Endothelial cell of hepatic sinusoid (primary cell): ENCODE data around the gene UNC5C.

Experiments
- in situ Hi-C: cut with HindIII; loops from 2 replicates; pipeline ENCODE4 v1.10.0; 2017; ENCODE audit warnings: low sequenced_read_pairs

UNC5C gene

GRCh38 chr4:95284655-95285054, 264.1 kb downstream of the UNC5C start:
- in situ Hi-C loops = no loop called here

- in situ Hi-C loops = no loop called here
Measured at GRCh38 chr4:95283320-95283719, 265.5 kb downstream of the UNC5C start.

GRCh38 chr4:95272797-95273196, 276.0 kb downstream of the UNC5C start:
- in situ Hi-C loops = no loop called here

GRCh38 chr4:95272036-95272435, 276.7 kb downstream of the UNC5C start:
- in situ Hi-C loops = no loop called here

GRCh38 chr4:95268819-95269565, 279.8 kb downstream of the UNC5C start:
- in situ Hi-C loops = no loop called here

- in situ Hi-C loops = no loop called here
Measured at GRCh38 chr4:95267081-95267480, 281.7 kb downstream of the UNC5C start.

- in situ Hi-C loops = no loop called here
Measured at GRCh38 chr4:95265814-95266740, 282.7 kb downstream of the UNC5C start.

- in situ Hi-C loops = no loop called here
Measured at GRCh38 chr4:95264843-95265242, 283.9 kb downstream of the UNC5C start.

- in situ Hi-C loops = no loop called here
Measured at GRCh38 chr4:95263960-95264359, 284.8 kb downstream of the UNC5C start.

GRCh38 chr4:95263391-95263790, 285.4 kb downstream of the UNC5C start:
- in situ Hi-C loops = no loop called here

- in situ Hi-C loops = no loop called here
Measured at GRCh38 chr4:95256108-95256835, 292.5 kb downstream of the UNC5C start.

GRCh38 chr4:95255396-95256107, 293.2 kb downstream of the UNC5C start:
- in situ Hi-C loops = no loop called here

- in situ Hi-C loops = no loop called here
Measured at GRCh38 chr4:95251568-95251967, 297.2 kb downstream of the UNC5C start.

GRCh38 chr4:95250544-95251137, 298.1 kb downstream of the UNC5C start:
- in situ Hi-C loops = no loop called here

- in situ Hi-C loops = no loop called here
Measured at GRCh38 chr4:95249426-95250021, 299.2 kb downstream of the UNC5C start.

- in situ Hi-C loops = no loop called here
Measured at GRCh38 chr4:95248720-95249425, 299.9 kb downstream of the UNC5C start.

- in situ Hi-C loops = no loop called here
Measured at GRCh38 chr4:95243892-95244291, 304.9 kb downstream of the UNC5C start.

GRCh38 chr4:95238554-95238953, 310.2 kb downstream of the UNC5C start:
- in situ Hi-C loops = no loop called here
